GM08714 (cell line): ENCODE data around the gene VCL.
"Not testable (repeated sequence)": the region's sequence is repeated elsewhere in the genome, so short reads cannot be mapped to it uniquely, and the experiment has no call there.

Experiments
- H3K4me3 ChIP-seq: fragments of 200-500 bp; sonication (Bioruptor generic); 2 replicates; pipeline ENCODE4 v1.5.1; 2014; ENCODE audit warnings: mild to moderate bottlenecking, low read length, inconsistent platforms
- ZNF274 ChIP-seq: IDR thresholded peaks from 2 replicates; pipeline ENCODE4 v1.6.1; 2012; ENCODE audit warnings: mild to moderate bottlenecking, low read depth, low read length

The VCL gene

GRCh38 chr10:74133923-74134820, 136.3 kb downstream of the VCL start:
- H3K4me3 ChIP-seq = no peak overlapping the region
- TF ChIP-seq ZNF274 = no peak

GRCh38 chr10:74135452-74135851, 137.5 kb downstream of the VCL start:
- no peak for TF ChIP-seq ZNF274
- H3K4me3 ChIP-seq = no peak overlapping the region

GRCh38 chr10:74137992-74138391, 140.1 kb downstream of the VCL start:
- no peak for TF ChIP-seq ZNF274
- H3K4me3 ChIP-seq = no peak overlapping the region

- H3K4me3 ChIP-seq = not testable (repeated sequence)
Measured at GRCh38 chr10:74138596-74138995, 140.7 kb downstream of the VCL start.

GRCh38 chr10:74139981-74140380, 142.1 kb downstream of the VCL start:
- no peak for TF ChIP-seq ZNF274
- H3K4me3 ChIP-seq = no peak overlapping the region

- no peak for TF ChIP-seq ZNF274
- no peak overlapping the region for H3K4me3 ChIP-seq
Measured at GRCh38 chr10:74140553-74140952, 142.6 kb downstream of the VCL start.

GRCh38 chr10:74145133-74145532, 147.2 kb downstream of the VCL start:
- H3K4me3 ChIP-seq = no peak overlapping the region
- no peak for TF ChIP-seq ZNF274

- H3K4me3 ChIP-seq = not testable (repeated sequence)
Measured at GRCh38 chr10:74146980-74147379, 149.1 kb downstream of the VCL start.

GRCh38 chr10:74150204-74150989, 152.5 kb downstream of the VCL start, which contains the start of gene AP3M1:
Gene AP3M1 (minus strand): TSS chr10:74150828. CDS start chr10:74138379, 12,449 bp downstream.
- TF ChIP-seq ZNF274 = no peak
- peak within 1 kb of the TSS; percentile 97 for H3K4me3 ChIP-seq

GRCh38 chr10:74150990-74151878, 153.3 kb downstream of the VCL start, which contains the start of gene ADK:
Gene ADK (plus strand): TSS chr10:74151221. CDS start chr10:74151279, 58 bp downstream.
- no peak for TF ChIP-seq ZNF274
- H3K4me3 ChIP-seq = peak within 1 kb of the TSS; percentile 97

GRCh38 chr10:74151879-74152722, 154.2 kb downstream of the VCL start:
- peak overlapping the region; percentile 97 for H3K4me3 ChIP-seq
- no peak for TF ChIP-seq ZNF274

GRCh38 chr10:74153123-74153522, 155.2 kb downstream of the VCL start:
- peak overlapping the region; percentile 14; the same call in 1 of the 2 replicates for H3K4me3 ChIP-seq

GRCh38 chr10:74153676-74154075, 155.8 kb downstream of the VCL start:
- TF ChIP-seq ZNF274 = no peak
- H3K4me3 ChIP-seq = no peak overlapping the region

More at GRCh38 chr10:74153123-74153522, 155.2 kb downstream of the VCL start:
- TF ChIP-seq ZNF274 = no peak

- no peak overlapping the region for H3K4me3 ChIP-seq
- TF ChIP-seq ZNF274 = no peak
Measured at GRCh38 chr10:74156919-74157289, 159.0 kb downstream of the VCL start.
